DOHH2 (cell line): ENCODE data around the gene NRROS.

ENCODE experiments used
- CTCF ChIP-seq: fragments of 200-600 bp; sonication (generic); IDR thresholded peaks from one replicate; pipeline ENCODE4 v1.5.1; 2014; ENCODE audit warnings: antibody characterized with exemption, mild to moderate bottlenecking, low read depth, low read length; ENCODE audit not compliant: poor library complexity, severe bottlenecking
- EZH2phosphoT487 ChIP-seq: fragments of 200-600 bp; sonication (generic); IDR thresholded peaks from 2 replicates; pipeline ENCODE4 v1.6.1; 2017; ENCODE audit warnings: borderline replicate concordance, mild to moderate bottlenecking, antibody characterized with exemption, low read length, moderate library complexity, mixed read lengths

- TF ChIP-seq CTCF (no peak), EZH2phosphoT487 (no peak)
Measured at GRCh38 chr3:196656213-196656612, 16.7 kb downstream of the NRROS start.
